Stimulated activated naive CD8-positive, alpha-beta T cell treated with anti-CD3 and anti-CD28 coated beads, Interleukin-15, Interleukin-2, amounts not matched to agents 100 U/mL and 50 U/mL, for 24 hours (primary cell): Measurements from ENCODE around the gene LDLRAP1.

Experiments used
- ATAC-seq: fragments of 150-1000 bp; cut with Tn5 transposase; one replicate; pipeline ENCODE4 v1.10.0; 2021
- DNase-seq: peaks from one replicate; pipeline ENCODE4 v3.0.0; 2021

Gene LDLRAP1

GRCh38 chr1:25607123-25607522, 63.7 kb downstream of the LDLRAP1 start:
- ATAC-seq (no peak), DNase-seq (no peak)

- DNase-seq (peak; percentile 91), ATAC-seq (peak; percentile 93)
Observed at GRCh38 chr1:25608488-25609178, 65.2 kb downstream of the LDLRAP1 start.

GRCh38 chr1:25609921-25610320, 66.5 kb downstream of the LDLRAP1 start:
- ATAC-seq: no peak
- DNase-seq: no peak

- ATAC-seq: no peak
- DNase-seq: no peak
Observed at GRCh38 chr1:25610822-25611630, 67.6 kb downstream of the LDLRAP1 start.

- ATAC-seq (no peak), DNase-seq (no peak)
Observed at GRCh38 chr1:25611843-25612242, 68.4 kb downstream of the LDLRAP1 start.

GRCh38 chr1:25612421-25612820, 69.0 kb downstream of the LDLRAP1 start:
- ATAC-seq: no peak

GRCh38 chr1:25613091-25613490, 69.7 kb downstream of the LDLRAP1 start:
- DNase-seq: no peak

More at GRCh38 chr1:25612421-25612820, 69.0 kb downstream of the LDLRAP1 start:
- no peak for DNase-seq

GRCh38 chr1:25614501-25615171, 71.2 kb downstream of the LDLRAP1 start:
- DNase-seq: no peak
- ATAC-seq: no peak

More at GRCh38 chr1:25613091-25613490, 69.7 kb downstream of the LDLRAP1 start:
- no peak for ATAC-seq

GRCh38 chr1:25615172-25615541, 71.8 kb downstream of the LDLRAP1 start:
- no peak for ATAC-seq
- DNase-seq: no peak

GRCh38 chr1:25615563-25616094, 72.2 kb downstream of the LDLRAP1 start:
- no peak for DNase-seq

GRCh38 chr1:25616095-25616986, 72.9 kb downstream of the LDLRAP1 start, which contains the start of gene MAN1C1:
MAN1C1 (plus strand) TSS chr1:25616791; CDS start chr1:25617798, 1,007 bp downstream.
- ATAC-seq: peak; percentile 70
- peak; percentile 79 for DNase-seq

More at GRCh38 chr1:25615563-25616094, 72.2 kb downstream of the LDLRAP1 start:
- no peak for ATAC-seq

- ATAC-seq (no peak), DNase-seq (peak; percentile 34)
Observed at GRCh38 chr1:25616987-25617624, 73.7 kb downstream of the LDLRAP1 start.

- no peak for DNase-seq
- ATAC-seq: no peak
Observed at GRCh38 chr1:25617625-25618432, 74.4 kb downstream of the LDLRAP1 start.

- DNase-seq (no peak), ATAC-seq (no peak)
Observed at GRCh38 chr1:25618433-25618808, 75.0 kb downstream of the LDLRAP1 start.
